ENCODE results near the gene DCAF8L2. TPM values are rescaled to one million over a fixed set of nuclear protein-coding genes. Genes with fewer than 3 reads are reported as not detected.

The DCAF8L2 gene
- total and polyA plus RNA-seq, 7 donors = not detected

DNA sequence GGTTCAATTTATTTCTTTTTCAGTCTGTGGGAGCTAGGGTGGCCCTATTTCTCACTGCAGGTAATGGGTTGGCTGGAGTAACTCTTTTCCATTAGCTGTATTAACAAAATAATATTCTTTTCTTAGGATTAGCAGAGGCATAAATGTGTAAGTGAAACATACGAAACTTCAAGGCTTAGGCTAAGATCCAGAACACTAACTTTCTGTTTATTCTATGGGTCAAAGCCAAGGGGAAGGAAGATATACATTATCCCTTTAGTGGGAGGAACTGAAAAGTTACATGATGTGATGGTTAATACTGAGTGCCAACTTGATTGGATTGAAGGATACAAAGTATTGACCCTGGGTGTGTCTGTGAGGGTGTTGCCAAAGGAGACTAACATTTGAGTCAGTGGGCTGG, 66.4 kb downstream of the DCAF8L2 start:
- DNase-seq (no peak), ATAC-seq (no peak)
- H3K36me3 ChIP-seq (ENCODE audit: insufficient read depth in 1 of 2, low read depth in 1 of 2) = no peaks in the 10 kb centered on the region
- H3K27me3 ChIP-seq (ENCODE audit: insufficient read depth in 3 of 3, low read length in 2 of 3) = no peaks in the 10 kb centered on the region
- H3K4me3 ChIP-seq = no peak overlapping the region
- TF ChIP-seq, protein P1, sequence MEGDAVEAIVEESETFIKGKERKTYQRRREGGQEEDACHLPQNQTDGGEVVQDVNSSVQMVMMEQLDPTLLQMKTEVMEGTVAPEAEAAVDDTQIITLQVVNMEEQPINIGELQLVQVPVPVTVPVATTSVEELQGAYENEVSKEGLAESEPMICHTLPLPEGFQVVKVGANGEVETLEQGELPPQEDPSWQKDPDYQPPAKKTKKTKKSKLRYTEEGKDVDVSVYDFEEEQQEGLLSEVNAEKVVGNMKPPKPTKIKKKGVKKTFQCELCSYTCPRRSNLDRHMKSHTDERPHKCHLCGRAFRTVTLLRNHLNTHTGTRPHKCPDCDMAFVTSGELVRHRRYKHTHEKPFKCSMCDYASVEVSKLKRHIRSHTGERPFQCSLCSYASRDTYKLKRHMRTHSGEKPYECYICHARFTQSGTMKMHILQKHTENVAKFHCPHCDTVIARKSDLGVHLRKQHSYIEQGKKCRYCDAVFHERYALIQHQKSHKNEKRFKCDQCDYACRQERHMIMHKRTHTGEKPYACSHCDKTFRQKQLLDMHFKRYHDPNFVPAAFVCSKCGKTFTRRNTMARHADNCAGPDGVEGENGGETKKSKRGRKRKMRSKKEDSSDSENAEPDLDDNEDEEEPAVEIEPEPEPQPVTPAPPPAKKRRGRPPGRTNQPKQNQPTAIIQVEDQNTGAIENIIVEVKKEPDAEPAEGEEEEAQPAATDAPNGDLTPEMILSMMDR (IDR thresholded peaks at IDR 0.05) = no peak
- H3K4me1 ChIP-seq = no peaks in the 10 kb centered on the region
- no peaks in the 10 kb centered on the region for H3K9me3 ChIP-seq
- no peak overlapping the region for H3K27ac ChIP-seq
- WGBS, 3 donors = 29 to 54% (median 39%) methylated on average over 1 of the region's 1 CpG
- intact Hi-C loops (cut with DNase I) = no loop called here

DNA sequence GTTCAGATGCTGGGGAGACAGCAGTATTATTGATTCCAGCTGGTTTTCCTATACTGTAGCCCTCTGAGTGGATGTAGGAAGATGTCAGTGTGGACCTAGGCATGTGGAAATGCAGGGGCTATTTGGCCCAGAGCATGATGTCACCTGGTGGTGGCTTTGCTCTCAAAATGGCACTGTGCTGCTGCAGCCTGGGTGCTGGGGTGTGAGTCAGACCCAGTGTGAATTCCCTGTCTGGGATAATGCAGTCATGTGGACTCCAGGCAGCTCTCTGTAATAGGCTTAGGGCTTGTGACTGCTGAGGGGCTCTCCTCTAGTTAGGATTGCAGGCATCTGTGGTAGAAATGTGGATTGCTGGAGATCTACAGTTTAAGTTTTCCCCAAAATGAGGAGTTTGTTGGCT, 70.7 kb downstream of the DCAF8L2 start:
- no peaks in the 10 kb centered on the region for H3K36me3 ChIP-seq (ENCODE audit: insufficient read depth in 1 of 2, low read depth in 1 of 2)
- DNase-seq = no peak
- H3K9me3 ChIP-seq = no peaks in the 10 kb centered on the region
- intact Hi-C loops (cut with DNase I) = no loop called here
- H3K27me3 ChIP-seq (ENCODE audit: insufficient read depth in 3 of 3, low read length in 2 of 3) = no peaks in the 10 kb centered on the region
- H3K4me3 ChIP-seq = no peak overlapping the region
- ATAC-seq = no peak
- TF ChIP-seq, protein P1 (IDR thresholded peaks at IDR 0.05) = no peak
- H3K4me1 ChIP-seq = no peaks in the 10 kb centered on the region
- H3K27ac ChIP-seq = no peak overlapping the region

DNA sequence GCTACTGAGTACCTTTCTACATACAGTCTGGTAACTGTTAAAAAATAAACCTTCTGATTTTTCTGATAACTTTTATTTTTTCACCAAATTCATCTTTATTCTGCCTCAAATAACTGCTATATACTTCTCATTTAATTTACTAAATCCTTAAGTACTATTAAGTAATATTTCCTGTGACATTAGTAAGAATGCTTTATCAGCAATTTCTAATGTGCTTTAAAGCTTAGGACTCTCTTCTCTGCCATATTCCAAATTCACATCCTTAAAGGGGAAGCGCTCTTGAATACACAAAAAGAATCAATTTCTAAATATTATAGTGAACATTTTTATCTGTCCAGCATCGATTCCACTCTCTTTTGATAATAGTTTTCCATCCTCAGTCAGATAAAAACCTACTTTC, 81.1 kb downstream of the DCAF8L2 start:
- intact Hi-C loops (cut with DNase I) = no loop called here
- Histone ChIP-seq H3K27me3 (ENCODE audit: insufficient read depth in 3 of 3, low read length in 2 of 3) (no peaks in the 10 kb centered on the region), H3K36me3 (ENCODE audit: insufficient read depth in 1 of 2, low read depth in 1 of 2) (no peaks in the 10 kb centered on the region), H3K4me1 (no peaks in the 10 kb centered on the region), H3K27ac (no peak overlapping the region), H3K9me3 (no peaks in the 10 kb centered on the region), H3K4me3 (no peak overlapping the region)
- WGBS, 3 donors = 74 to 87% (median 85%) methylated on average over 2 of the region's 2 CpGs
- DNase-seq (no peak), ATAC-seq (no peak)
- TF ChIP-seq, protein P1 (IDR thresholded peaks at IDR 0.05) = no peak

DNA sequence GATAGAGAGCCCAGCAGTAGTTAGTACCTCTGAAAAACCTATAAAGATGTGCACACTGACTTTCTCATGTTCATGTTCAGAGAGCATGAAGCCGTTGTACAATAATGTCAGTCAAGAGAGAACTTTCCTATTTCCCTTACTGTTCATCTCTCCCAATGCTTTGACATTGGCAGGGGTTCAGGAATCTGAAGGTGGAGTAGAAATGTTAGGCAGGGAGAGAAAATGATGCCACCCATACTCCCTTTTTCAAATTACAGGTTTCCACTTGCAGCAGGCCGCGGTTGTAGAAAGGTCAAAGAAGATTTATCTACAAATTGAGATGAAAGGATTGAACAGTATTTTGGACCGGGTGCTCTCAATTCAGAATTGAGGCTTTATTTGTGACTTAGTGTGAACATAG, 84.3 kb downstream of the DCAF8L2 start:
- Histone ChIP-seq H3K36me3 (ENCODE audit: insufficient read depth in 1 of 2, low read depth in 1 of 2) (no peaks in the 10 kb centered on the region), H3K9me3 (no peaks in the 10 kb centered on the region), H3K27ac (no peak overlapping the region), H3K4me3 (no peak overlapping the region), H3K4me1 (no peaks in the 10 kb centered on the region), H3K27me3 (ENCODE audit: insufficient read depth in 3 of 3, low read length in 2 of 3) (no peaks in the 10 kb centered on the region)
- TF ChIP-seq, protein P1 (IDR thresholded peaks at IDR 0.05) = no peak
- no peak for DNase-seq
- intact Hi-C loops (cut with DNase I) = no loop called here
- ATAC-seq = no peak
- 59 to 76% (median 63%) methylated on average over 4 of the region's 4 CpGs for WGBS, 3 donors

DNA sequence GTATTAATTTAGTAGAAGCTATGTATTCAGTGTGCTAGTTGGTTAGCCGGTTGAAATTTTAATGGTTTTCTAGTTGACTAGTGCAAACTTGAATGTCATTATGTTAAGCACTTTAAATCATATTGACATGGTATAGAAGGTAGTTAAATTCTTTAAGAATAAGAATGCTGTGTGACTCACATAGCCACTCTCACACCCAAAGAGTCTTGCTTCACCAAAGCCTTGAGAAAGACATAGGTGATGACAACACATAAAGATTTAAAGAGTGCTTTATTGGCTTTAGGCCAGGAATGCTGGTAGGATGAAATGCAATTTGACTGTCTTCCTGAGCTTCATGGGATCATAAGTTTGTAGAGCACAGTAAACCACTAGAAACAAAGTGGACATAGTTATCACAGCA, 85.3 kb downstream of the DCAF8L2 start:
- WGBS, 3 donors = 68 to 89% (median 85%) methylated on average over 1 of the region's 1 CpG
- no peak for ATAC-seq
- H3K27ac ChIP-seq = no peak overlapping the region
- TF ChIP-seq, protein P1 (IDR thresholded peaks at IDR 0.05) = no peak
- no peaks in the 10 kb centered on the region for H3K9me3 ChIP-seq
- no peak overlapping the region for H3K4me3 ChIP-seq
- intact Hi-C loops (cut with DNase I) = no loop called here
- DNase-seq = no peak
- no peaks in the 10 kb centered on the region for H3K36me3 ChIP-seq (ENCODE audit: insufficient read depth in 1 of 2, low read depth in 1 of 2)
- H3K27me3 ChIP-seq (ENCODE audit: insufficient read depth in 3 of 3, low read length in 2 of 3) = no peaks in the 10 kb centered on the region
- no peaks in the 10 kb centered on the region for H3K4me1 ChIP-seq
